NCI-H446 treated with DMSO at 0.1 percent for 48 hours (cell line): Measurements from ENCODE around the gene ZDHHC1.
"Not testable (repeated sequence)": the region's sequence is repeated elsewhere in the genome, so short reads cannot be mapped to it uniquely, and the experiment has no call there.

Experiments used
- DNase-seq: peaks from one replicate; lab custom pipeline; 2025; lab: John Stamatoyannopoulos, UW

ZDHHC1 gene

GRCh38 chr16:67394155-67395104 lies 21.8 kb downstream of the ZDHHC1 start:
- no peak for DNase-seq

DNA sequence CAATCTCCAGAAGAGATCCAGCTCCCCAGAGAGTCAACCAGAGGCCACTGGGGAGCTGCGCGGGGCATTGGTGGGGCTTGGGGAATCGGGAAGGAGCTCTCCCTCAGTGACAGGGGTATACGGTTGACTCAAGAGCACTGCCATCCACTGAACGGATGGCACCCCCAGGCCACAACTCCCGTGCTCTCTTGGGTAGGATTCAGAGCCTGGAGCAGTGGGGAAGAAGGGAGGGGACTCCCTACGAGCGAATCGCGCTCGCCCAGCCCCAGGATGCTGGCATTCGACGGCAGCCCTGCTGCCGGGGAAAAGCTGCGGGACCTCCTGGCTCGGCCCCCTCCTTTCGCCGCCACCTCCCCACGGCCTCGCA lies 22.5 kb downstream of the ZDHHC1 start:
- no peak for DNase-seq

- DNase-seq: no peak
Observed at GRCh38 chr16:67393111-67393787, 23.0 kb downstream of the ZDHHC1 start, which contains the start of gene TPPP3. Gene TPPP3, minus strand, starts transcription at chr16:67393498. Its CDS starts 2,387 bp downstream, at chr16:67391111.

DNA sequence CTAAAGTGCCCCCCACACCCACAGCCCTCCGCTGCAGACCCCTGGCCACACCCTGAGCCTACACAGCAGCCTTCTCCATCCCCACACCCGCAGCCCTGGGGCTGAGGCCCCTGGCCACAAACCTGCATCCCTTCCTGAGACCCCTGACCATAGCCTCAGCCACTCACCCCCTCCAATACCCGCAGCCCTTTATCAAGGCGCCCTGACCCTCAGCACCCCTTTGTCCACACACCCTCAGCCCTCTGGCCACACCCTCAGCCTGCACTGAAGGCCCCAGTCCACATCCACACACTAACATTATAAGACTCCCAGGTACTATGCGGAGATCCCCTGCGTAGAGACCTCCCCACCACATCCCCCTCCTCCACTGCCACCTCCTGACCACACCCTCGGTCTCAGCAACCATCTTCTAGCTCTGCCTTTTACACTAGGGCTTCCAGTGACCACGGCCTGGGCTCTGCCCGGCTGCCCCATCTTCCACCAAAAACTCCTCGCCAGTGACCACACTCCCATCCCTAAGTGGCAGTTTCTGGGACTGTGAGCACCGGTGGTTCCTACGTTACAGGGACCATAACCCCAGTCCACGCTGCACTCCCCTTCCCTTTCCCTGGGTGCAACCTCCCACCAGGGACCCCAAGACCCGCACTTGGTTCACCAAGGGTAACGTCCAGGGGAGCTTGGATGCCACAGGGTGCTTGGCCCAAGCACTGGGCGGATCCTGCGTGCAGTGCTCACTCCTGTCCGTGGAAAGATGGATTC lies 23.8 kb downstream of the ZDHHC1 start:
- DNase-seq: no peak

- no peak for DNase-seq
Observed at GRCh38 chr16:67391424-67392300, 24.6 kb downstream of the ZDHHC1 start.

GRCh38 chr16:67390816-67391423 lies 25.4 kb downstream of the ZDHHC1 start:
- DNase-seq: no peak

DNA sequence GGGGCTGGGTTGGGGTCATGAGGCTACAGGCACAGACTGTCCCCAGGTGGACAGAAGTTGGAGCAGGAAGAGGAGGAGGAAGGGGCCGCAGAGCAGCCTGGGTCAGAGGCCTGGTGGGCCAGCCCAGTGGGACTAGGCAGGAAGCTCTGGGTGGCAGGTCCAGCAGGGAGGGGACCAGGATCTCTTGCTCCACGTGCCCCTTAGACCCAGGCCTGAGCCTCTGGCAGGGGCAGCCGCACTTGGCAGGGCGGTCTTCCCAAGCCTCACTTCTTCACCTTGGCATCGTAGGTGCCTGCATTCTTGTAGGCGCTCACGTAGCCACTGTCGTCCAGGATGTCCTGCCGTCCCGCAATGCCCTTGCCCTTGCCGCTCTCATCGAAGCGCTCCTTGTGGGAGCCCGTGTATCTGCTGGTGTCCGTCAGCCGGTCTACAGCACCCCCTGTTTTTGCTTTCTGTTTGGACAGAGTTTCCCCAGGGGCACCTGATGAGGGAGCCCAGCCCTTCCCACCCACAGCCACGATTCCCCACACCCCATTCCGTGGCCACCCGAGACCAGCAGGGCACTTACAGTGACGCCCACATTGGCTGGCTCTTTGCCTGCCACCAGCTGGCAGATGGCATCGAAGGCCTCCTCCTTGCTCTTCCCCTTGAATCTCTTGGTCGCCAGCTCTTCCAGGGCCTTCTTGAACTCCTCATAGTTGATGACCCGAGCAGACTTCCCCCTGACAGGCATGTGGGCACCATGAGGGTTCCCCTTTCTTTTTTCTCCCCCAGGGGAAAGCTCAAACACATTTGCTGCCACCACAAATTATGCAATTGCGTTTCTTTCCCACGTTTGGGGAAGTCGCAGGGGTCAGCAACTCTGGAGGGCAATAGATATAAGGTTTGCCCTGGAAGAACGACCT lies 26.1 kb downstream of the ZDHHC1 start:
- no peak for DNase-seq

- DNase-seq: no peak
Observed at GRCh38 chr16:67388591-67388990, 27.7 kb downstream of the ZDHHC1 start.

DNA sequence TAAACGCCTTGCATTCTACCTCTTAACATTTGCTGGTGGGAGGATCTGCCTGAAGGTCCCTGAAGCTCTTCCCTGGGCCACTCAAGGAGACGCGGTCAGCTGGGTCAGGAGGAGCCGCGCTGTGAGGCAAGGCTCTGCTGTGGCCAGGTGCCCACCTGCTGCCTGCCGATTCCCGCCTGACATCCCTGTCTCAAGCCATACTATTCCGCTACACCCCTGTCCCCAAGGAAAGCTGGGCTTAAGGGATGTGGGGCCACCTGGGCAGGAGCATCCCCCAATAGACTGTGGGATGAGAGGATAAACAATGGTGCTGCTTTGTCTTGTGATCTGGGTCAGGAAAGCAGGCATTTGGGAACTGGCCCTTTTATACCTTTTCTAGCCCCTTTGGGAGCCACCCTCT lies 28.1 kb downstream of the ZDHHC1 start:
- DNase-seq: no peak

- DNase-seq: no peak
Observed at GRCh38 chr16:67387479-67388079, 28.7 kb downstream of the ZDHHC1 start.

DNA sequence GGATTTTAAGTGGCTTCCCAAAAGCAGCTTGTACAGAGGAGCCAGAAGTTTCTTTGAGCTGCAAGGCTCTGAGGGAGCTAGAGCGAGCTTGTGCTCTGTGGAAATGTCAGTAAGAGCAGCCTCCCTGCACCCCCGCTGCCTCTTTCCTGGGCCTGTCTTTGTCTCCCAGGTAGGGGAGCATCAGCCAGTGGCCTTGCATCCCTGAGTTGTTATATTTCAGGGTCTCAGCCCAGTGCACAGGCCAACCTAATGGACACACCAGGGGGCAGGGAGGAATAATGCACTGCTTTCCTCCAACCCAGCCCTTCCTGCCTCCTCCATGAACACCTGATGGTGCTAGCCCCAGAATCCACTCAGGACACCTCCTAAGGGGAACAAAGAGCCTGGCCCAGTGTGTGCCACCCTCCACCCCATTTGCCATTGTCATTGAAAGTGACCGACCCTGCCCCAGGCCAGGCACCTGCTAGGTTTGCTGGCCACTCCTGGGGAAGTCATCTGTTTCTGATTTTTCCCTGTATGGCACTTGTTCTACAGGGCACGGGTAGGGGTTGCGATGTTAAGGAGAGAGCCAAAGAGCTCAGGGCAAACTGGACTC lies 29.3 kb downstream of the ZDHHC1 start:
- no peak for DNase-seq

DNA sequence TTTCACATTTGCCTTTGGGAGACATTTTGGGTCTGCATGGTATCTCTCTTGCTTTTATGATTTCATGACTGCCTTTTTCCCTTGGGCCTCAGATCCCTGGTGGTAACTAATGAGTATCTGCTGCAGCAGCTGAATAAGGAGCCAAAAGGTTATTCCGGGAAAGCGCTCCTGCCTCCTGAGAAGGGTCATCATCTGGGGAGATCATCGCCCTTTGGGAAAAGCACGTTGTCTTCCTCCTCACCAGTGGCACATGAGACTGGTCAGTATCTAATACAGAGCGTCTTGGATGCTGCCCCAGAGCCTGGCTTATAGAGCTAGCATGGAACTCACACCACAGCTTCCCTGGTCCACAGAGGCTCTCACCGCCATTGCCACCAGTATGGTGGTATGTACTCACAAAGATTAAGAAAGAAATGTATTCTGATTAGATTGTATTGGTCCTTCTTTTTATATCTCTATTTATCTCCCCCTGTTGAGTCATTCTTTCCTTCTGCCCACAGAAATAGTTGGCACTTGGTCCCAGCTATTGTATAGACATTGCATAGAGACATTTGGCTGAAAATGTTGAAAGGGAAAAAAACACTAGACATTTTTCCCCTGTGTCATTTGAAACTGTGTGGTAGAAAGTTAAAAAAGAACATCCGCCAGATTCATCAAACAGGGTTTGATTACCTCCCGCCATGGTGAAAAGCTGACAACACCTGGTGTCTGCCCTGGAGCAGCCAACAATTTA lies 31.3 kb downstream of the ZDHHC1 start:
- DNase-seq: no peak

DNA sequence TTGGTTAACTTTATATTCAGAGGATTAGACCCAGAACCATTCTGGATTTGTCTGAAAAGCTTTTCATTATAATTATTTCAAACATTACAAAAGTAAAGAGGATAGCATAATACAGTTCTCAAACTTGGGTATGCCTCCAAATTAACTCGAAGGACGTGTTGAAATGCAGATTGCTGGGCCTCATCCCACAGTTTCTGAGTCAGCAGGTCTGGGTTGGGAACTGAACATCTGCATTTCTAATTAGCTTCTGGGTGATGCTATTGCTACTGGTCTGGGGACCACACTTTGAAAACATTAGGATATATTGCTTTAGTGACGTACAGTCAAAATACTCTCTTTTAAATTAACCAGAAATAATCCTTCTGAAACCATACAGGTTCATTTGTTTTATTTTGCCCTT lies 33.0 kb downstream of the ZDHHC1 start:
- no peak for DNase-seq

GRCh38 chr16:67378642-67379041 lies 37.6 kb downstream of the ZDHHC1 start:
- no peak for DNase-seq

DNA sequence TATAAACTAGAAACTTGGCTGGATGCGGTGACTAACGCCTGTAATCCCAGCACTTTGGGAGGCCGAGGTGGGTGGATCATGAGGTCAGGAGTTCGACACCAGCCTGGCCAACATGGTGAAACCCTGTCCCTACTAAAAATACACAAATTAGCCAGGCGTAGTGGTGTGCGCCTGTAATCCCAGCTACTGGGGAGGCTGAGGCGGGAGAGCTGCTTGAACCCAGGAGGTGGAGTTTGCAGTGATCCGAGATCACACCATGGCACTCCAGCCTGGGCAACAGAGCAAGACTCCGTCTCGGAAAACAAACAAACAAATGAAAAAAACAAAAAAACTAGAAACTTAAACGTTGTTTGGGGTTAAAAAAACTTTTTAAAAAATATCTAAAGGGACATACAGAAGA lies 40.3 kb downstream of the ZDHHC1 start:
- not testable (repeated sequence) for DNase-seq

GRCh38 chr16:67372664-67373063 lies 43.6 kb downstream of the ZDHHC1 start:
- DNase-seq: peak; percentile 3

- no peak for DNase-seq
Observed at GRCh38 chr16:67370661-67371060, 45.6 kb downstream of the ZDHHC1 start.

DNA sequence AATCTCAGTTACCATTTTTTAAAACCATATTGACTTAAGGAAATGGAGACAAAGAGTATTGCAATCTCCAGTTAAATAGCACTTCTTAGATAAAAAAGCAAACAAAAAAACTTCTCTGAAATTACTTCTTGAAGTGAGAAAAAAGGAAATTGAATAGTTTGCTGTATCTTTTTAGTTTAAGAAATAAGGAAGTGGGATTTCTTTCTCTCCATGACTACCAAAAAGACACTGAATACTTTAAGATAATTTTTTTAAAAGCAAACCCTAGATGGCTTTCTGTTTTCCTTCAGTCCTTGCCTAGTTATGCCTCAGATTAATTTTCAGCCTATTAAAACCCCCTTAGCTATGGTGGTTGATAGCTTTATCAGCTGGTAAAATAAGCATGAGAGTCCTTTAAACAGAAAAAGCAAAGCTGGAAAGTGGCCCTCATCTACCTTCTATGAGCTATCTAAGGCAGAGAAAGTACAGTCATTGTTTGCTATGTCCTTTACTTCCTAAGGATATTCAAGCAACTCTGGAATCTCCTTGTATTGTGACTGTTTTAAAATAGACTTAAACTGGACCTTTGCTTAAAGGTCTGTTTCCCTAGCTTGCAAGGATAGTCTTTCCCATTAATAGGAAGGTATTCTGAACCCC lies 51.6 kb downstream of the ZDHHC1 start:
- no peak for DNase-seq
